CD4-positive, alpha-beta T cell (primary cell): ENCODE measurements around the gene CACNA2D1. TPM values are rescaled to one million over a fixed set of nuclear protein-coding genes. Genes with fewer than 3 reads are reported as not detected.

ENCODE experiments used
- ATAC-seq: fragments of 200-7000 bp; cut with Tn5 transposase; one replicate; pipeline ENCODE4 v1.10.0; 2022; ENCODE audit warnings: mild to moderate bottlenecking; ENCODE audit not compliant: poor library complexity
- CTCF ChIA-PET: fragments of 350-600 bp; sonication (Branson Sonifier 250); formaldehyde crosslinking; loops from one replicate; lab custom pipeline; 2021; ENCODE audit warnings: antibody characterized with exemption, inconsistent platforms; lab: Charles Lee
- POLR2A ChIA-PET: fragments of 350-600 bp; sonication (Branson Sonifier 250); formaldehyde crosslinking; loops from one replicate; lab custom pipeline; 2021; ENCODE audit warnings: antibody characterized with exemption, inconsistent platforms; lab: Charles Lee
- DNase-seq, 14 experiments: peaks; one replicate each; pipeline ENCODE4 v3.0.0-alpha.2; 2013 to 2020; ENCODE audit warnings: mixed read lengths in 2 of 14
- H3K27ac ChIP-seq, 2 donors: one replicate each; pipeline versions ENCODE4 v1.5.1 to v1.7.0; 2013; ENCODE audit warnings: low read length in 2 of 2, low read depth in 1 of 2, mild to moderate bottlenecking in 1 of 2
- H3K27me3 ChIP-seq, 2 experiments: 1 replicate in 1 of 2; 2 replicates in 1 of 2; pipeline versions ENCODE4 v1.6.1 to v1.7.0; 2013; ENCODE audit warnings: low read length in 2 of 2, control low read depth in 1 of 2, mild to moderate bottlenecking in 1 of 2, moderate library complexity in 1 of 2; ENCODE audit not compliant: insufficient read depth in 2 of 2, control insufficient read depth in 1 of 2
- H3K36me3 ChIP-seq: one replicate; pipeline ENCODE4 v1.6.1; 2013; ENCODE audit warnings: low read length, control low read depth; ENCODE audit not compliant: insufficient read depth
- H3K4me1 ChIP-seq: one replicate; pipeline ENCODE4 v1.6.1; 2013; ENCODE audit warnings: low read length, control low read depth; ENCODE audit not compliant: insufficient read depth
- H3K4me3 ChIP-seq: one replicate; pipeline ENCODE4 v1.5.1; 2013; ENCODE audit warnings: mild to moderate bottlenecking, low read length, moderate library complexity
- H3K9me3 ChIP-seq, 2 experiments: 1 replicate in 1 of 2; 2 replicates in 1 of 2; pipeline versions ENCODE4 v1.6.1 to v1.7.0; 2013; ENCODE audit warnings: low read length in 2 of 2, mild to moderate bottlenecking in 2 of 2, control low read depth in 1 of 2, moderate library complexity in 1 of 2; ENCODE audit not compliant: control insufficient read depth in 1 of 2, insufficient read depth in 1 of 2
- H3K27ac Mint-ChIP-seq: one replicate; pipeline ENCODE4 v1.8.0; 2020; ENCODE audit warnings: mixed read lengths
- H3K27me3 Mint-ChIP-seq: one replicate; pipeline ENCODE4 v1.8.0; 2021; ENCODE audit warnings: mixed read lengths
- H3K36me3 Mint-ChIP-seq: one replicate; pipeline ENCODE4 v1.8.0; 2021; ENCODE audit warnings: low read depth, mixed read lengths
- H3K4me1 Mint-ChIP-seq: one replicate; pipeline ENCODE4 v1.8.0; 2021; ENCODE audit warnings: low read depth, mixed read lengths
- H3K4me3 Mint-ChIP-seq: one replicate; pipeline ENCODE4 v1.8.0; 2020; ENCODE audit warnings: mild to moderate bottlenecking, mixed read lengths
- H3K9me3 Mint-ChIP-seq: one replicate; pipeline ENCODE4 v1.8.0; 2020; ENCODE audit warnings: mixed read lengths
- CTCF ChIP-seq: fragments of 200-600 bp; IDR thresholded peaks from one replicate; pipeline ENCODE4 v1.8.0; 2022; ENCODE audit warnings: antibody characterized with exemption, mild to moderate bottlenecking
- intact Hi-C, 2 experiments: fragments of 100-400 bp; cut with DNase I in 1 of 2; cut with micrococcal nuclease in 1 of 2; formaldehyde crosslinking; loops; one replicate each; pipeline versions ENCODE4 v1.15.1 to v1.9.0; 2023 to 2025; cut with DNase I, micrococcal nuclease
- total RNA-seq, 174 experiments: library from RNA in 2 of 174; stranded (reverse) in 2 of 174; gene quantifications; one replicate each; pipeline ENCODE4 v1.2.3 and lab custom pipeline; 2021 to 2026

The CACNA2D1 gene
- total RNA-seq, 2 experiments from 2014 or later, result not detected

DNA sequence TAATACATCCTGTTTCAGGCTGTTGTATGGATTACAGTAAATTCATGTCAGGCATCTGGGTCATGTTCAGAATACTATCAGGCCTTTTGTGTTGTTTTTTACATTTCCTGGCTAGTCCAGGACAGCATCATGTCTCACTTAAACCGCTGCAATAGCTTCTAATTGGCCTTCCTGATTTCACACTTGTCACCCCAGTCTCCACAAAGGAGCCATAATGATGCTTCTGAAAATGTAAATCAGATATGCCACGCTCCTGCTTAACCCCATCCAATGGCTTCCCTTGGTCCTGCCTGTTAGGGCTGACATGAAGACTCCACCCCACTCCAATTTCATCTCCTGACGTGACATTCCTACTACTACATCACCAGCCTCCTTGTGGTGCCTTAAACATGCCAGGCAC is 220.0 kb downstream of the CACNA2D1 start:
- intact Hi-C loops, result no loop called here
- H3K9me3 ChIP-seq, result peaks cover 0 to 4% of the 10 kb centered on the region in 2 experiments
- ATAC-seq (no peak), DNase-seq (no peak)
- no peak overlapping the region for H3K4me3 ChIP-seq
- no peaks in the 10 kb centered on the region for H3K36me3 ChIP-seq
- Mint-ChIP-seq H3K27ac (no peak overlapping the region), H3K36me3 (no peaks in the 10 kb centered on the region), H3K9me3 (peaks cover 5% of the 10 kb centered on the region), H3K4me3 (no peak overlapping the region), H3K4me1 (no peaks in the 10 kb centered on the region), H3K27me3 (no peaks in the 10 kb centered on the region)
- no peak overlapping the region for H3K27ac ChIP-seq
- CTCF ChIA-PET, result no interaction called here
- no peak for TF ChIP-seq CTCF
- H3K27me3 ChIP-seq, result no peaks in the 10 kb centered on the region
- POLR2A ChIA-PET, result no interaction called here
- no peaks in the 10 kb centered on the region for H3K4me1 ChIP-seq

GRCh38 chr7:82221152-82221674 is 222.4 kb downstream of the CACNA2D1 start:
- Mint-ChIP-seq H3K4me3 (no peak overlapping the region), H3K9me3 (peaks cover 2% of the 10 kb centered on the region), H3K27ac (no peak overlapping the region), H3K4me1 (no peaks in the 10 kb centered on the region), H3K27me3 (no peaks in the 10 kb centered on the region), H3K36me3 (no peaks in the 10 kb centered on the region)
- H3K36me3 ChIP-seq, result no peaks in the 10 kb centered on the region
- TF ChIP-seq CTCF, result no peak
- H3K27me3 ChIP-seq, result no peaks in the 10 kb centered on the region
- DNase-seq, result no peak
- ATAC-seq, result no peak
- intact Hi-C loops, result no loop called here
- no peak overlapping the region for H3K4me3 ChIP-seq
- ChIA-PET POLR2A (no interaction called here), CTCF (no interaction called here)
- H3K9me3 ChIP-seq, result peaks cover 0 to 4% of the 10 kb centered on the region in 2 experiments
- no peaks in the 10 kb centered on the region for H3K4me1 ChIP-seq
- H3K27ac ChIP-seq, result no peak overlapping the region

DNA sequence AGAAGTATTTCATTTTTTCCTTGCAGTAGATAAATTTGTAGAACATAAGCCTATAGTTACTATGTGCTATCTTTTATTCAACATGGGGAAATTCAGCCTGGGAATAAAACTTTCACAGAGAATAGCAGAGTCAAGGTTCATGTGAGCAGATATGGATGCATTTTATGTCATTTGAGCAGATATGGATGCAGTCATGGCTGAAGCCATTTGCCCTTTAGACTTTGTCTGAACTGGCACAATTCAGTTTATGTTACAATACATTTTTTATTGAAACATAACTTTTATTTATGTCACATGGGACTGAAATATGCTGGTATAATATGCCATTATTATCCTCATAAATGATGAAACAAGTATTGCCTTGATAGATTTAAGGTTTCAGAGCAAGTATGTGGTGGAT is 231.1 kb downstream of the CACNA2D1 start:
- H3K36me3 Mint-ChIP-seq, result no peaks in the 10 kb centered on the region
- peaks cover 3% of the 10 kb centered on the region for H3K9me3 Mint-ChIP-seq
- H3K4me1 Mint-ChIP-seq, result no peaks in the 10 kb centered on the region
- intact Hi-C loops, result no loop called here
- H3K27ac Mint-ChIP-seq, result no peak overlapping the region
- no peaks in the 10 kb centered on the region for H3K27me3 ChIP-seq
- H3K4me1 ChIP-seq, result no peaks in the 10 kb centered on the region
- ChIA-PET CTCF (no interaction called here), POLR2A (no interaction called here)
- no peak overlapping the region for H3K4me3 ChIP-seq
- H3K36me3 ChIP-seq, result no peaks in the 10 kb centered on the region
- no peaks in the 10 kb centered on the region for H3K9me3 ChIP-seq
- DNase-seq (no peak), ATAC-seq (no peak)
- H3K27me3 Mint-ChIP-seq, result no peaks in the 10 kb centered on the region
- no peak for TF ChIP-seq CTCF
- H3K4me3 Mint-ChIP-seq, result no peak overlapping the region
- H3K27ac ChIP-seq, result no peak overlapping the region
